Inflammatory macrophage treated with lipopolysaccharide for 4 hours (primary cell): ENCODE measurements around the gene UBE2E2.
A peak's percentile ranks its signal among the peaks of the same experiment; 100 is the strongest.
"Not testable (repeated sequence)": the region's sequence is repeated elsewhere in the genome, so short reads cannot be mapped to it uniquely, and the experiment has no call there.

Source experiments
- DNase-seq: peaks from one replicate; pipeline ENCODE4 v3.0.0-alpha.2; 2020

The UBE2E2 gene

GRCh38 chr3:23202921-23203707, at the start of gene UBE2E2:
UBE2E2 (plus strand) TSS chr3:23203327.
- DNase-seq = peak; percentile 80

- peak; percentile 70 for DNase-seq
Observed at GRCh38 chr3:23153436-23153835, 49.7 kb upstream of the UBE2E2 start.

- DNase-seq = no peak
Observed at GRCh38 chr3:23157331-23157730, 45.8 kb upstream of the UBE2E2 start.

- peak; percentile 90 for DNase-seq
Observed at GRCh38 chr3:23159929-23160328, 43.2 kb upstream of the UBE2E2 start.

GRCh38 chr3:23161308-23161707, 41.8 kb upstream of the UBE2E2 start:
- no peak for DNase-seq

- DNase-seq = peak; percentile 79
Observed at GRCh38 chr3:23161896-23162570, 41.1 kb upstream of the UBE2E2 start.

- DNase-seq = peak; percentile 68
Observed at GRCh38 chr3:23162934-23163333, 40.2 kb upstream of the UBE2E2 start.

- DNase-seq = peak; percentile 77
Observed at GRCh38 chr3:23164746-23165145, 38.4 kb upstream of the UBE2E2 start.

- DNase-seq = no peak
Observed at GRCh38 chr3:23165571-23165970, 37.6 kb upstream of the UBE2E2 start.

GRCh38 chr3:23166276-23166675, 36.9 kb upstream of the UBE2E2 start:
- DNase-seq = no peak

- peak; percentile 57 for DNase-seq
Observed at GRCh38 chr3:23166845-23167244, 36.3 kb upstream of the UBE2E2 start.

GRCh38 chr3:23169551-23169950, 33.6 kb upstream of the UBE2E2 start:
- DNase-seq = no peak

- peak; percentile 85 for DNase-seq
Observed at GRCh38 chr3:23170291-23170690, 32.8 kb upstream of the UBE2E2 start.

- DNase-seq = no peak
Observed at GRCh38 chr3:23172059-23172458, 31.1 kb upstream of the UBE2E2 start.

- no peak for DNase-seq
Observed at GRCh38 chr3:23174426-23175039, 28.6 kb upstream of the UBE2E2 start.

- peak; percentile 74 for DNase-seq
Observed at GRCh38 chr3:23175341-23176083, 27.6 kb upstream of the UBE2E2 start.

GRCh38 chr3:23176839-23177238, 26.3 kb upstream of the UBE2E2 start:
- DNase-seq = not testable (repeated sequence)

- no peak for DNase-seq
Observed at GRCh38 chr3:23182996-23183513, 20.1 kb upstream of the UBE2E2 start.

- no peak for DNase-seq
Observed at GRCh38 chr3:23183731-23184130, 19.4 kb upstream of the UBE2E2 start.

GRCh38 chr3:23185861-23186260, 17.3 kb upstream of the UBE2E2 start:
- peak; percentile 80 for DNase-seq

- peak; percentile 32 for DNase-seq
Observed at GRCh38 chr3:23189187-23189586, 13.9 kb upstream of the UBE2E2 start.

GRCh38 chr3:23192816-23193215, 10.3 kb upstream of the UBE2E2 start:
- DNase-seq = no peak

- DNase-seq = peak; percentile 60
Observed at GRCh38 chr3:23193831-23194230, 9.3 kb upstream of the UBE2E2 start.
